GM06990 (cell line): ENCODE data around the gene EXPH5.

ENCODE experiments used
- DNase-seq: peaks from one replicate; pipeline ENCODE4 v3.0.0-alpha.2; 2011; ENCODE audit not compliant: insufficient read length; ENCODE audit errors: extremely low read depth
- H3K27me3 ChIP-seq: replicated peaks from 2 replicates; pipeline ENCODE4 v1.6.0; 2011; ENCODE audit warnings: low read length; ENCODE audit not compliant: control insufficient read depth, insufficient read depth
- H3K36me3 ChIP-seq: 2 replicates; pipeline ENCODE4 v1.5.1; 2011; ENCODE audit warnings: low read length; ENCODE audit not compliant: control insufficient read depth, insufficient read depth
- H3K4me3 ChIP-seq: replicated peaks from 2 replicates; pipeline ENCODE4 v1.5.1; 2011; ENCODE audit warnings: low read depth, mild to moderate bottlenecking, control low read depth, low read length
- TF ChIP-seq, protein P1 (sequence below): IDR thresholded peaks from 2 replicates; pipeline ENCODE4 v1.5.1; 2011; ENCODE audit warnings: low read length, control low read depth, mild to moderate bottlenecking, inconsistent platforms; ENCODE audit not compliant: insufficient read depth, poor library complexity, severe bottlenecking

The EXPH5 gene

GRCh38 chr11:108500169-108500568 lies 93.4 kb downstream of the EXPH5 start:
- Histone ChIP-seq H3K36me3 (no peaks in the 10 kb centered on the region), H3K27me3 (no peaks in the 10 kb centered on the region; the same call in 1 of the 2 replicates), H3K4me3 (no peak overlapping the region)
- no peak for DNase-seq
- TF ChIP-seq, protein P1, sequence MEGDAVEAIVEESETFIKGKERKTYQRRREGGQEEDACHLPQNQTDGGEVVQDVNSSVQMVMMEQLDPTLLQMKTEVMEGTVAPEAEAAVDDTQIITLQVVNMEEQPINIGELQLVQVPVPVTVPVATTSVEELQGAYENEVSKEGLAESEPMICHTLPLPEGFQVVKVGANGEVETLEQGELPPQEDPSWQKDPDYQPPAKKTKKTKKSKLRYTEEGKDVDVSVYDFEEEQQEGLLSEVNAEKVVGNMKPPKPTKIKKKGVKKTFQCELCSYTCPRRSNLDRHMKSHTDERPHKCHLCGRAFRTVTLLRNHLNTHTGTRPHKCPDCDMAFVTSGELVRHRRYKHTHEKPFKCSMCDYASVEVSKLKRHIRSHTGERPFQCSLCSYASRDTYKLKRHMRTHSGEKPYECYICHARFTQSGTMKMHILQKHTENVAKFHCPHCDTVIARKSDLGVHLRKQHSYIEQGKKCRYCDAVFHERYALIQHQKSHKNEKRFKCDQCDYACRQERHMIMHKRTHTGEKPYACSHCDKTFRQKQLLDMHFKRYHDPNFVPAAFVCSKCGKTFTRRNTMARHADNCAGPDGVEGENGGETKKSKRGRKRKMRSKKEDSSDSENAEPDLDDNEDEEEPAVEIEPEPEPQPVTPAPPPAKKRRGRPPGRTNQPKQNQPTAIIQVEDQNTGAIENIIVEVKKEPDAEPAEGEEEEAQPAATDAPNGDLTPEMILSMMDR: no peak

DNA sequence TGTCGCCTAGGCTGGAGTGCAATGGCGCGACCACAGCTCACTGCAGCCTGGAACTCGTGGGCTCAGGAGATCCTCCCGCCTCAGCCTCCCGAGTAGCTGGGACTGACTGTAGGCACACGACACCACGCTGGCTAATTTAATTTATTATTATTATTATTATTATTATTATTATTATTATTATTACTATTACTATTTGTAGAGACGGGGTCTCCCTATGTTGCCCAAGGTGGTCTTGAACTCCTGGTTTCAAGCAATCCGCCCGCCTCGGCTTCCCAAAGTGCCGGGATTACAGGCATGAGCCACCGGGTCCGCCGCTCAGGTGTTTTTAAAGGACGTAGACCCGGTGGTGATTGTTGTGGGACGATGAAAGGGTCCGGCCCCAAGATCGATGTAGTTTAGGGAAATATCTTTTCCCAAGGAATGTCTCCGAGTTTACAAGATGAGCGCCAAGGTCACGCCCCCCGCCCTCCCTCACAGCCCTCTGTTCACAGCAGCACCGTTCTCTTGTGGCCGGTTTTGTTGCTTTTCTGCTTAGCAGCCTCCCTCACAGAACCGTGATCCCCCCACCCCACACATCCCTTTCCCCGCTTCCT lies 94.7 kb downstream of the EXPH5 start:
- TF ChIP-seq, protein P1: no peak
- H3K27me3 ChIP-seq: no peaks in the 10 kb centered on the region; the same call in 1 of the 2 replicates
- no peaks in the 10 kb centered on the region for H3K36me3 ChIP-seq
- DNase-seq: no peak
- peak overlapping the region; percentile 68 for H3K4me3 ChIP-seq

GRCh38 chr11:108498046-108498815 lies 95.3 kb downstream of the EXPH5 start, which contains the start of gene POGLUT3:
POGLUT3 (minus strand) TSS chr11:108498384; CDS start chr11:108498366, 18 bp downstream.
- H3K4me3 ChIP-seq: peak within 1 kb of the TSS; percentile 68
- DNase-seq: peak; percentile 58
- TF ChIP-seq, protein P1: no peak
- H3K27me3 ChIP-seq: no peaks in the 10 kb centered on the region; the same call in 1 of the 2 replicates
- no peaks in the 10 kb centered on the region for H3K36me3 ChIP-seq

DNA sequence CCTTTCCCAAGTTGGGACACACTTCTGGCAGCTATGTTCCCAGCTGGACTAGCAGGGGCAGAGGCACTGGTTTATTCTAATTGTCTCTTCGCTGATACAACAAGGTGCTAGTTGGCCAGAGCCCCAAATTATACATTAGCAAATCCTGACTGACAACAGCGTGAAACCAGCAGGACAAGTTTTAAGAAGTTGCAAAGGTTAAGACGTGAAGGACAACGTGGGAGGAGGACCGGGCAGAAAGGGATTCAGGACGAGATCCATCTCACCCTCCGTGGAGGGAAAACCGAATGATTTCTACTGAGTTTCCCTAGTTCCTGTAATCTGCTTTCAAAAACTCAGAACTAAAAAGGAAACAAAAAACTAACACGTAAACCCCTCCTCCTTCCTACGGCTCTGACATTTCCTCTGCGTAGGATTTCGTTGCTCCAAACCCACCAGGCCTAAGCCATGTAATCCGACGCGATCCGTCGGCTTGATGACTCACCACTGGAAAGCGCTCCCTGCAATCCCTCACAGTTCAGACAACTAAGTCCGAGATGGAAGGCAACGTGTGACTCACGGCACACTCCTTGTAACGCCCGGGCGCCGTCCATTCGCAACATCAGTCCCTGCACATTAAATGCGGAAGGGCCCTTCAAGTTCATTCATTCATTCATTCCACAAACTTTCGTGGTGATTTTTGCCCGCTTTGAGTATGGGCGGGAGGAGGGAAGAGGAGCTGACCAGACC lies 96.1 kb downstream of the EXPH5 start:
- Histone ChIP-seq H3K4me3 (peak overlapping the region; percentile 68), H3K36me3 (no peaks in the 10 kb centered on the region), H3K27me3 (no peaks in the 10 kb centered on the region; the same call in 1 of the 2 replicates)
- TF ChIP-seq, protein P1: no peak
- DNase-seq: peak; percentile 64

DNA sequence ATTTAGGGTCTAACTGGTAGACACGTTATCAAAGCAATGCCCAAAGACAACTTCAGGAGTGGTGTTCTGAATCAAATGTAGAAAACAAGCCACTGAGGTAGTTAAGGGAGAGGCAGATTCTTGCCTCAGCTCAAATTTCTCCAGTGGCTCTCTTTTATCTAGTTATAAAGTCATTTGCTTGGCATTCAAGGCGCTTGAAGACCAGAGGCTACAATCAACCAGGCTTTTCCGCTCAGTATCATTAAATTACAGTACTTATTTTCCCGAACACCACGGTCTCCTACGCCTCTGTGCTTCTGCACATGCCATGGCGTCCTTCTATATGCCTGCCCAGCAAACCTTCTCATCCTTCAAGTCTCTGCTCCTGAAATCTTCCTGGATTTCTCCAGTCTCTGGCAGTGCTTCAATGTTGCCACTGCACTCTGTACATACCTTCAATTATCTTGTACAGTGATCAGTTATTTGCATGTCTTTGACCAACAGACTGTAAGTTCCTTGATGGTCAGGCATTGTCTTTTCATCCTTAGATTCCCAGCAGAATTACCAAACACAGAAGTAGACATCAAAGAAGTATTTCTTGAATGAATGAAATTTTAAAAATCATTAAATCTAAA lies 96.8 kb downstream of the EXPH5 start:
- no peaks in the 10 kb centered on the region; the same call in 1 of the 2 replicates for H3K27me3 ChIP-seq
- DNase-seq: no peak
- TF ChIP-seq, protein P1: no peak
- H3K36me3 ChIP-seq: no peaks in the 10 kb centered on the region
- H3K4me3 ChIP-seq: peak overlapping the region; percentile 68; the same call in 1 of the 2 replicates
